HAP-1 (cell line): ENCODE results near the gene AIG1.

Experiments
- DNase-seq, 2 experiments: peaks; one replicate each; pipeline ENCODE4 v3.0.0-alpha.2; 2016 to 2020; ENCODE audit warnings: low spot score in 2 of 2
- H3K27me3 ChIP-seq: fragments of 250-450 bp; sonication (Bioruptor Pico); 2 replicates; pipeline ENCODE4 v1.5.1; 2020; ENCODE audit warnings: low read depth, mild to moderate bottlenecking, moderate library complexity
- H3K36me3 ChIP-seq: fragments of 250-450 bp; sonication (Bioruptor Pico); replicated peaks from 2 replicates; pipeline ENCODE4 v1.5.1; 2020; ENCODE audit warnings: mild to moderate bottlenecking
- H3K4me1 ChIP-seq: fragments of 250-450 bp; sonication (Bioruptor Pico); 2 replicates; pipeline ENCODE4 v1.5.1; 2020; ENCODE audit warnings: mild to moderate bottlenecking
- H3K4me3 ChIP-seq: fragments of 250-450 bp; sonication (Bioruptor Pico); 2 replicates; pipeline ENCODE4 v1.5.1; 2020; ENCODE audit warnings: mild to moderate bottlenecking, moderate library complexity
- H3K9me3 ChIP-seq: fragments of 250-450 bp; sonication (Bioruptor Pico); 2 replicates; pipeline ENCODE4 v1.5.1; 2020; ENCODE audit warnings: mild to moderate bottlenecking, moderate library complexity
- in situ Hi-C: fragments of 300-500 bp; cut with MboI; formaldehyde crosslinking; loops from 3 replicates; pipeline ENCODE4 v1.14.3; 2020; ENCODE audit warnings: low sequenced_read_pairs, inconsistent platforms, mixed read lengths

AIG1 gene

DNA sequence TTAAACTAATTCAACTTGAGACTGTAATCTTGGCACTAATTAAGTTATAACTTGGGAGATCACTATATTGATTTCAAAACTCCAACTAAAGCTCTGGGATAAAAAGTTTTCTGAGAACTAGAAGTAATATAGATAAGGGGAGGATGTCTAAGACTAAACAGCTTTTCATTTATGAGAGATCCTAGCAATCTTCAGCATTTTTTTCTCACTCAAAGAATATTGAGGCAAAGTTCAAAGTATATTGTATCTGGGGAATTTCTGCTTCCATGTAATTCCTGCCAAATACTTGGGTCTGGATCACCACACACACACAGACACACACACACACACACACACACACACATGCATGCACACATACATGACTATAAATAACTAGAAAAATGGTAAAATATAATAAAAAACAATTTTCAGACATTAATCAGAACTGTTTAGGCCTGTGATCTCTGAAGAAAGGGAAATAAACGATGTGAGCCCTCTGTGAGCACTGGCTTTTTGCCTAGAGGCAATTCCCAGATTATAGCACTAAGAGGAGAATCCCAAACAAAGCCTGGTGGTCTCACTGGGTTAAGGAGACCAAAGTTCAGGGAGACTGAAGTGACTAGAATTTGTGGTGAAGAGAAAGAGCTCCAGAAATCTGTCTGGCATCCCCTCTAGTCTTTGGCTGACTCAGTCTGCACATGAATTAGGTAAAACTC is 297.0 kb downstream of the AIG1 start:
- in situ Hi-C loops: no loop called here
- Histone ChIP-seq H3K9me3 (no peaks in the 10 kb centered on the region; the same call in 1 of the 2 replicates), H3K4me1 (no peaks in the 10 kb centered on the region), H3K4me3 (no peak overlapping the region), H3K27me3 (no peaks in the 10 kb centered on the region), H3K36me3 (no peaks in the 10 kb centered on the region)
- no peak for DNase-seq

DNA sequence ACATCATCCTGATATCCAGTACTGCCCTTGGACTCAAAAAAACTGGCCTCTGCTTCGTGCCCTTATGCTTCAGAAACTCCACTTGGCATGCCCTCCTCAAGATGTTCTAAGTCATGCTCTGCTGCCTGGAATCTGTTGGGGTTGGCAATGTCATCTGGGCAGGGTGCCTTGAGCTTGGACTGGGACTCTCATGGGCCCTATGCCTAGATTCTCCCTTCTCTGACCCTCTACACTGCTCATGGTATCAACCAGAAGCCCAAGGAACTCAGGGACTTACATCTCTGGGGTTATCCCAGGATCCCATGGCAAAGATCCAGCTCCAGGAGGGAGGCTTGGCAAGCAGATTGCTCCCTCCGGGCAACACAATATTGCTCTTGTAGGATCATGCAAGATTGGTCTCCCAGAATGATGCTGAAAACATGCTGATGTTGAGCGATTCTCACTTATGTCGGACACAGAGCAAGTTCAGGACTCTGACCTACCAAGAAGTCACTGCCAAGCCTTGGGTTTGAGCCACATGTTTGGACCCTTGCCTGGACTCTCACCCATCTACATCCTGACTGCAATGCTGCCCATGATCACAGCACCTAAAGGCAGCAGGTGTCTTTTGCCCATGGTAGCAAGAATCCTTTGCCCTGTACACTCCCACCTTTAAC is 301.0 kb downstream of the AIG1 start:
- DNase-seq: no peak
- H3K27me3 ChIP-seq: no peaks in the 10 kb centered on the region
- in situ Hi-C loops: no loop called here

DNA sequence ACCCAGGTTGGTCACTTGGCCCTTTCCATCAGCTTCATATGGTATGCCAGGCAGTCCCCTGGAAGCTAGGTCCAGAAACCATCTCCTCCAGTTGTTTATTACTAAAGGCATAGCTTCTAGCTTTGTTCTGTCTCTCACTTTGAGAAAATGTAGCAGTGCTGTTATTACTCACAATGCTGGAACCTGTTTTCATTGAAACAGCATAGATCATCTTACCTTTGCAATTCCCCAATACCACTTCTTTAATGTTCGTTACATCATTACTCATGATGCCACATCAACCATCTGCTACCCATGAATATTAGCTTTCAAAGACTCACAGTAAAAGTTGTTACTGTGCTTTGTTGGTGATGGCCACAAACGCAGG is 301.5 kb downstream of the AIG1 start:
- H3K9me3 ChIP-seq: no peaks in the 10 kb centered on the region; the same call in 1 of the 2 replicates
- H3K27me3 ChIP-seq: no peaks in the 10 kb centered on the region
- no peaks in the 10 kb centered on the region for H3K4me1 ChIP-seq
- no peak for DNase-seq
- in situ Hi-C loops: no loop called here
- no peaks in the 10 kb centered on the region; the same call in 1 of the 2 replicates for H3K36me3 ChIP-seq
- no peak overlapping the region for H3K4me3 ChIP-seq

More for the DNA sequence above, 301.0 kb downstream of the AIG1 start:
- H3K9me3 ChIP-seq: no peaks in the 10 kb centered on the region; the same call in 1 of the 2 replicates
- no peaks in the 10 kb centered on the region for H3K36me3 ChIP-seq
- no peak overlapping the region for H3K4me3 ChIP-seq
- H3K4me1 ChIP-seq: no peaks in the 10 kb centered on the region

DNA sequence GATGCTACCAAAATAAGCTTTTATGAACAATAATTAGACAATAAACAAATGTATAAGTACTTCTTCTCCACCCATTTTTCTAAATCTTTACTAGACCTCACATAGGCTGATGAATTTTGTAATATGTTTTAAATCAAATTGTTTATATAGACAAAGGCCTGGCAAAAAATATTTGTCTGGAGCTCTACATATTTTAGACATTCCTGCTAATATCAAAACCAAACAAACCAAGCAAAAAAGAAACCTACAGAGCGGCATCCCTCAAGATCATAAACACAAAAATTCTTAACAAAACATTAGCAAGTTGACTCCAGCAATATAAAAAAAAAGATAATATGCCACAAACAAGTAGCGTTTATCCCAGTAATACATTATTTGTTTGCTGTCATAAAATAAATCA is 302.6 kb downstream of the AIG1 start:
- no peak overlapping the region for H3K4me3 ChIP-seq
- H3K4me1 ChIP-seq: no peaks in the 10 kb centered on the region
- no peaks in the 10 kb centered on the region for H3K27me3 ChIP-seq
- H3K36me3 ChIP-seq: no peaks in the 10 kb centered on the region; the same call in 1 of the 2 replicates
- in situ Hi-C loops: no loop called here
- no peak for DNase-seq
- no peaks in the 10 kb centered on the region; the same call in 1 of the 2 replicates for H3K9me3 ChIP-seq

DNA sequence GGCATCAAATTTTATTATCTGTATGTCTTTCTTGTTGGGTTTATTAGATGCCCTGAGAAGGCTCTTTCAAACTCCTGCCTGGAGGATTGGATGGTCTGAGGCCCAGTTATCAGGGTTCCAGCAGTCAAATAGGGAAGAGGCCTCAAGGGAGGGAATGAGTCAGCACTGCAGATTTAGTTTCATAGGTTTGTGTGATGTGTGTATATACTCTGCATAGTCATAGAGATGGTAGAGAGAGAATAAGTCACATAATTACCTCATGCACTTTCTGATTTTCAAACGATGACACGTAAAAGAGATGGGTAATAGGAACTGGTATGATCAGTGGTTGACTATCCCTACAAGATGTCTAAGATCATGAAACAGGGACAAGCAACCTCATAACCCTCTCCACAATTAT is 307.7 kb downstream of the AIG1 start:
- Histone ChIP-seq H3K9me3 (no peaks in the 10 kb centered on the region), H3K4me1 (no peaks in the 10 kb centered on the region), H3K4me3 (no peak overlapping the region), H3K27me3 (no peaks in the 10 kb centered on the region), H3K36me3 (no peaks in the 10 kb centered on the region; the same call in 1 of the 2 replicates)
- in situ Hi-C loops: no loop called here
- no peak for DNase-seq

DNA sequence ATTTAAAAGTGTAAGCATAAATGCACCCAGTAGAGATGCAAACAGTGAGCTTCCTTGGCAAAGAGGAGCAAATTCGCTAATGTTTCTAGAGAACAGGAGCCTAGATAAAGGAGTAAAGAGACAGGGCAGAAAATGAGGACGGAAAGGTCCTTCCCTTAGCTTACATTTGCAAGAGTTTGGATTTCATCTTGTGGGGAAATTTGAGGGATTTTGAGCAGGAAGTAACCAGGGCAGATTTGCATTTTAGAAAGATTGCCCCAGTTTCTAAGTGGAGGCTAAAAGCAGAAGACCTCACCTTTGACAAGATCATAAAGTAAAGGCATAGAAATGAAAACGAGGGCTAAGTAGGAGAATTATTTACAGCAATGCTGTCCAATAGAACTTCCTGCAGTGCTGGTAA is 309.3 kb downstream of the AIG1 start:
- Histone ChIP-seq H3K36me3 (no peaks in the 10 kb centered on the region; the same call in 1 of the 2 replicates), H3K4me3 (no peak overlapping the region), H3K9me3 (no peaks in the 10 kb centered on the region), H3K4me1 (no peaks in the 10 kb centered on the region), H3K27me3 (no peaks in the 10 kb centered on the region)
- in situ Hi-C loops: no loop called here
- DNase-seq: no peak

DNA sequence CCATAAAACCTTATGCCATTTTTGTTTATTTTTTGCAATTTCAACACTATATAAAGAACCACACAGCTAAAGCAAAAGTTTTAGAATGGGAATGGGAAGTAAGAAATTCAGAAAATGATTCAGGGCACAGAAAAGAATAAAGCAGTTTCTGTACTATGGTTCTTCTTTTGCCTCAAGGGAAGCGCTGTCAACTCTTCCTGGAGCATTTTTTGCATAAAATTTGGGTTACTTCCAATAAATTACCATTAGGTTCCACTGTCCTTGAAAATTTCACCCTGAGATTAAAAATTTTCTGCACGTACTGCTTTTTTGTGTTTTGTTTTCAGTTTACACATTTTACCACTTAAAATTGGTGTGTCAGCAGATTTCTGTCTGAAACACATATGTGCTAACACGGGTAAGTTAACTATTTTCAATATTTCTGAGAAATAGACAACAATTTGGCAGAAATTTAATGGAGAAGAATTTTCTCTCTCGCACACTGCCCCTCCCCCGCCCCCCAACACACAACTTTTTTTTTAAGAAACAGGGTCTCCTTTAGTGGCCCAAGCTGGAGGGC is 310.2 kb downstream of the AIG1 start:
- in situ Hi-C loops: no loop called here
- no peak overlapping the region for H3K4me3 ChIP-seq
- DNase-seq: no peak
- no peaks in the 10 kb centered on the region for H3K27me3 ChIP-seq
- no peaks in the 10 kb centered on the region for H3K9me3 ChIP-seq
- H3K4me1 ChIP-seq: no peaks in the 10 kb centered on the region
- H3K36me3 ChIP-seq: no peaks in the 10 kb centered on the region; the same call in 1 of the 2 replicates

DNA sequence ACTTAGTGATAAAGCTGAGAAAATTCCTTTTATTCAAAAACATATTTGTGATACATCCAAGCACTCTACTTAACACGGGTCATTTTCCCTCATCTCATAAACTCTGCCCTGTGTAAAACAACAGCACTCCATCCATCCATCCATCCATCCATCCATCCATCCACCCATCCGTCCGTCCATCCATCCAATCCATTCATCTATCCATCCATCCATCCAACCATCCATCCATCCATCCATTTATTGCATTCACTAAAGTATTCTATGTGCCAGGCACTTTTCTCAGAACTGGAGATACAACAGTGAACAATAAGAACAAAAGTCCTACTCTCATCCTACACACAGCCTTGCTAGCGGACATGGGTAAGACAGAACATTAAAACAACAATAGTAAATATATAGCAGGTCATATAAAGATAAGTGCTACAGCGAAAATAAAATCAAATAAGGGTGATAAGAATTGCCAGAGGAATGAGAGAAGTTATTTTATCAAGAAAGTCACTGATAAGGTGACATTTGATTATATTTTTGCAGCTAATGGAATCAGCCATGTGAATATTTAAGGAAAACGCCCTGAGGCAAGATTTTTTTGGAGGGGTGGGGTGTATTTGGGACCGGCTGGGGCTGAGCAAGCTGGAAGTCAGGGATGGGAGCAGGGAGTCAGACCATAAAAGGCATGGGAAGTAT is 311.7 kb downstream of the AIG1 start:
- H3K36me3 ChIP-seq: no peaks in the 10 kb centered on the region
- H3K4me1 ChIP-seq: no peaks in the 10 kb centered on the region
- no peak overlapping the region for H3K4me3 ChIP-seq
- DNase-seq: no peak
- peaks cover under 1% of the 10 kb centered on the region; the same call in 1 of the 2 replicates for H3K27me3 ChIP-seq
- H3K9me3 ChIP-seq: no peaks in the 10 kb centered on the region
- in situ Hi-C loops: no loop called here

DNA sequence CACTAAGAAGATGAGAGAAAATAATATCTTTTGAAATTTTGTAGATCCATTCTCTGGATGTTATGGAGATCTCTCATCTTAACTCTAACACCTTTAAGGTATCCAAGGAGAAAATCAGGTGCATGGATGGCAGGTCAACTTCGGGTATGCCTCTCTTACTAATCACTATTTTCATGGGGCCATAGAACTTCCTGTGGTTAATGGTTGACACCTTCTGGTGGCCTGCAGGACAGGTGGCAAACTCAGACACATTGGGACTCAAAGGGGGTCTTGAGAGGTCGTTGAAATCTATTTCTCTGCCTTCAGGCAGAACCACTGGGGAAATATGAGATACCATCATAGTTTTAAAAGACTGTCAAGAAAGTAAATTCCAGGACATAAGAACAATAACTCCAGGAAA is 313.3 kb downstream of the AIG1 start:
- Histone ChIP-seq H3K27me3 (peaks cover 3% of the 10 kb centered on the region; the same call in 1 of the 2 replicates), H3K36me3 (no peaks in the 10 kb centered on the region), H3K9me3 (no peaks in the 10 kb centered on the region), H3K4me1 (no peaks in the 10 kb centered on the region), H3K4me3 (no peak overlapping the region)
- DNase-seq: no peak
- in situ Hi-C loops: no loop called here

DNA sequence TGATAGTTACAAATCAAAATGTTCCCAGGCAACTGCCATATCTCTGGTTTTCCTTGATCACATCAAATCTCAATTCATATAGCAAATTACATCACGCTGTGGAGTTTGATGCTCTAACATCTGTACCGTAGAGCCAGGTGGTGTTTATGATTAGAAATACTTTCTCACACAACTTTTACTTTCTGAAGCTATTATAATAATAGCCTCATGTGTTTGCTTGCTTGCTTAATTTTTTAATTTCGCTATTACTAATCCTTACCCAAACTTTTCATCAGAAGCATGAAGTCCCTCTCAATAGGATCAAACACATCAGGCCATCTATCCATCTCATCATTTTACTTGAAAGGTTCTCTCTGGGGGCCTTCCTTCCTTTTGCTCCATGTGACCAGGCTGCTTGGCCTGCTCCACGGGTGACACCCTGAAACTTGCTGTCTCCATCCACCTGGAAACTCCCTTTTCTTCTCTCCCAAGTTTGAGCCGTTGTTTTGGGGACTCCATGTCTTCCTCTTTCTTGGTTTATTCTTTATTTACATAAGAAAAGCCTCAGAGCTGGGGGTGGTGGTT is 314.4 kb downstream of the AIG1 start:
- Histone ChIP-seq H3K4me3 (no peak overlapping the region), H3K9me3 (no peaks in the 10 kb centered on the region), H3K36me3 (no peaks in the 10 kb centered on the region), H3K4me1 (no peaks in the 10 kb centered on the region), H3K27me3 (peaks cover 3% of the 10 kb centered on the region; the same call in 1 of the 2 replicates)
- DNase-seq: no peak
- in situ Hi-C loops: no loop called here

DNA sequence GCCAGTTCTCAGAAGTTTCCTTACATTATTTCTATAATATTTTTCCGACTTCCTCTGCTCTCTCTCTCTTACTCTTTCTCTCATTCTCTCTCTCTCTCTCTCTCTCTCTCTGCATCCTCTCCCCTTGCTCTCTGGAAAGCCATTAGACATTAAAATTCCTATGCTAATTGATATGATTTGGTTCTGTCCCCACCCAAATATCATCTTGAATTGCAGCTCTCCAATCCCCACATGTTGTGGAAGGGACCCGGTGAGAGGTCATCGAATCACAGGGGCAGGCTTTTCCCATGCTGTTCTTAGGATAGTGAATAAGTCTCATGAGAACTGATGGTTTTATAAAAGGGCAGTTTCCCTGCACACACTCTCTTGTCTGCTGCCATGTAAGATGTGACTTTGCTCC is 315.7 kb downstream of the AIG1 start:
- in situ Hi-C loops: no loop called here
- no peak for DNase-seq
- H3K27me3 ChIP-seq: peaks cover 3% of the 10 kb centered on the region; the same call in 1 of the 2 replicates
- H3K9me3 ChIP-seq: no peaks in the 10 kb centered on the region
- H3K36me3 ChIP-seq: no peaks in the 10 kb centered on the region
- no peak overlapping the region for H3K4me3 ChIP-seq
- no peaks in the 10 kb centered on the region for H3K4me1 ChIP-seq

DNA sequence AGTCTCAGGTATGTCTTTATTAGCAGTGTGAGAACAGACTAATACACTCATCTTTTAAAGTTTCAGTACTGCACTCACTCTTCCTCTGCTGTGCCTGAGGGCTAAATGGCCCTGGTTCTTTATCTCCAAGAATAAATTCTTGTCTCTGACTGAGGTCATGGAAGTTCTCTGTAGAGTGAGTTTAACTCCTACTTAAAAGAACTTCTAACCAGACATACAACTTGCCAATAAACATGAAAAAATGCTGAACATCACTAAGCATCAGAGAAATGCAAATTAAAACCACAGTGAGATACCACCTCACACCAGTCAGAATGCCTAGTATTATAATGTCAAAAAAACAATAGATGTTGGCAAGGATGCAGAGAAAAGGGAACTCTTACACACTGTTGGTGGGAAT is 316.2 kb downstream of the AIG1 start:
- in situ Hi-C loops: no loop called here
- no peaks in the 10 kb centered on the region for H3K4me1 ChIP-seq
- H3K4me3 ChIP-seq: no peak overlapping the region
- H3K36me3 ChIP-seq: no peaks in the 10 kb centered on the region
- DNase-seq: no peak
- peaks cover 3% of the 10 kb centered on the region; the same call in 1 of the 2 replicates for H3K27me3 ChIP-seq
- no peaks in the 10 kb centered on the region for H3K9me3 ChIP-seq

DNA sequence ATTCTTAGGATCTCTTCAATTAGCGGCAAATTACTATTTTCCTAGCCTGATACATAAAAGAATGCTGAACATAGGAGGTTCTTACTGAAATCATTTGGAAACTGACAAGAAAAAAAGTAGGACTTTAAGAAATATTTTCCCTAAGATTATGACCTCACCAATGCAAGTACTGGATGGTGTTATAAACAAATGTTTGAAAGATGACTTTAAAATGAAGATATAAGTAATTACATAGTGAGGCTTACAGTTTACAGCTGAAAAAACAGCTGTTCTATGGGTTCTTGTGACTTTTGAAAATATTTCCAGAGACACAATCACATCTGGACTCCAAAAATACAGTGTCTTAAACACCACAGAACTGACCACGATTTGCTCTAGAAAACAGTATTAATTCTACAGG is 324.9 kb downstream of the AIG1 start:
- H3K4me3 ChIP-seq: no peak overlapping the region
- H3K4me1 ChIP-seq: peaks cover 2% of the 10 kb centered on the region
- DNase-seq: no peak
- H3K27me3 ChIP-seq: no peaks in the 10 kb centered on the region
- no peaks in the 10 kb centered on the region for H3K36me3 ChIP-seq
- no peaks in the 10 kb centered on the region for H3K9me3 ChIP-seq
- in situ Hi-C loops: no loop called here
